ENCODE results near the gene TICRR. TPM values are rescaled to one million over a fixed set of nuclear protein-coding genes. Genes with fewer than 3 reads are reported as not detected.
"Not testable (repeated sequence)": the region's sequence is repeated elsewhere in the genome, so short reads cannot be mapped to it uniquely, and the experiment has no call there.

TICRR gene
- total RNA-seq, 1 experiment from 2014 or later: 23.6 TPM

DNA sequence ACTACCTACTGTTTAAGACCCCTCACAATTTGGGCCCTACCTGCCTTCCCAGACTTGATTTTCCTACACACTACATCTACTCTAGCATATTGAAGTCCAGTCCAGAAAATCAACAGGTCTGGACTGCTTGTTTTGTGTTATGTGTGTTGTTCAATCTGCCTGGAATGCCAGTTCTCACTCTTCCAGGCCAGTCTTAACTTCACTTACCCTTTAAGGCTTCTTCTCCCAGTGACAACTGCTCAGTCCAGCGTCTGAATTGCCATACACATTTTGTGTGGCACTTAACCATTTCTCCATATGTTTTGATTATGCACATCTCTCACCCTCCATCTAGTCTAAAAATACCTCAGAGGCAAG is 1.1 kb downstream of the TICRR start:
- Histone ChIP-seq H3K4me2 (peak overlapping the region; percentile 91), H2AFZ (peak overlapping the region; percentile 82), H3K4me3 (peak overlapping the region; percentile 71), H3K27me3 (ENCODE audit: insufficient read depth, low read depth) (no peaks in the 10 kb centered on the region), H3K9me3 (ENCODE audit: insufficient read depth, low read depth) (no peaks in the 10 kb centered on the region), H4K20me1 (ENCODE audit: insufficient read depth) (no peaks in the 10 kb centered on the region), H3K4me1 (replicated peaks; ENCODE audit: insufficient read depth) (peaks cover 24% of the 10 kb centered on the region), H3F3A (ENCODE audit: insufficient read depth, low read depth) (no peaks in the 10 kb centered on the region; the same call in 1 of the 2 replicates), H3K27ac (no peak overlapping the region), H3K9me2 (ENCODE audit: insufficient read depth) (no peaks in the 10 kb centered on the region), H3K36me3 (ENCODE audit: low read depth) (no peaks in the 10 kb centered on the region; the same call in 1 of the 2 replicates), H3K79me2 (ENCODE audit: low read depth) (peaks cover 60% of the 10 kb centered on the region)
- ChIA-PET POLR2A (ENCODE audit: unreplicated experiment) (no interaction called here), CTCF (no interaction called here)
- intact Hi-C loops (cut with micrococcal nuclease; ENCODE audit: unreplicated experiment): loop anchor here (10.0 kb wide), 1 partner anchor 242 kb away; the partner anchor contains the start of gene POLG
- no TSS peak for BruUV-seq (replicated peaks)
- no peak for DNase-seq
- TF ChIP-seq EZH2 (IDR thresholded peaks at IDR 0.05; ENCODE audit: low read depth): no peak
- TF ChIP-seq CTCF (conservative IDR thresholded peaks at IDR 0.05): no peak

DNA sequence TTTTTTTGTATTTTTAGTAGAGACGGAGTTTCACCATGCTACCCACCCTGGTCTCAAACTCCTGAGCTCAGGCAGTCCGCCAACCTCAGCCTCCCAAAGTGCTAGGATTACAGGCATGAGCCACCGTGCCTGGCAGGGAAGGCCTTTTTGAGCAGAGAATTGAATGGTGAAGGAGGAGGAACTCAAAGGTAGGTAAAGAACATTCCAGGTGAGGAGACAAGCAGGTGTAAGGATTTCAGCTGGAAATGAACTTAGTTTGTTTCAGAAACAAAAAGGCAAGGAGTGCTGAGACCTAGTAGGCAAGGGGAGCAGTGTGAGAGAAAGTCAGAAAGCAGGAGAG is 2.5 kb downstream of the TICRR start:
- Histone ChIP-seq H2AFZ (0 out of 2 replicates have a peak overlapping the region, but pooled peaks have one; percentile 37), H3K9me3 (ENCODE audit: insufficient read depth, low read depth) (no peaks in the 10 kb centered on the region), H3K4me2 (peak overlapping the region; percentile 91), H4K20me1 (ENCODE audit: insufficient read depth) (no peaks in the 10 kb centered on the region), H3K9me2 (ENCODE audit: insufficient read depth) (no peaks in the 10 kb centered on the region), H3K4me1 (replicated peaks; ENCODE audit: insufficient read depth) (peaks cover 24% of the 10 kb centered on the region), H3K79me2 (ENCODE audit: low read depth) (peaks cover 71% of the 10 kb centered on the region), H3K36me3 (ENCODE audit: low read depth) (no peaks in the 10 kb centered on the region; the same call in 1 of the 2 replicates), H3K27ac (no peak overlapping the region), H3K27me3 (ENCODE audit: insufficient read depth, low read depth) (no peaks in the 10 kb centered on the region), H3F3A (ENCODE audit: insufficient read depth, low read depth) (no peaks in the 10 kb centered on the region; the same call in 1 of the 2 replicates), H3K4me3 (peak overlapping the region; percentile 53; the same call in 1 of the 2 replicates)
- no peak for TF ChIP-seq CTCF (conservative IDR thresholded peaks at IDR 0.05)
- TF ChIP-seq EZH2 (IDR thresholded peaks at IDR 0.05; ENCODE audit: low read depth): no peak
- DNase-seq: no peak
- ChIA-PET POLR2A (ENCODE audit: unreplicated experiment) (no interaction called here), CTCF (no interaction called here)
- intact Hi-C loops (cut with micrococcal nuclease; ENCODE audit: unreplicated experiment): loop anchor here (10.0 kb wide), 1 partner anchor 243 kb away; the partner anchor contains the start of gene POLG
- no TSS peak for BruUV-seq (replicated peaks)

DNA sequence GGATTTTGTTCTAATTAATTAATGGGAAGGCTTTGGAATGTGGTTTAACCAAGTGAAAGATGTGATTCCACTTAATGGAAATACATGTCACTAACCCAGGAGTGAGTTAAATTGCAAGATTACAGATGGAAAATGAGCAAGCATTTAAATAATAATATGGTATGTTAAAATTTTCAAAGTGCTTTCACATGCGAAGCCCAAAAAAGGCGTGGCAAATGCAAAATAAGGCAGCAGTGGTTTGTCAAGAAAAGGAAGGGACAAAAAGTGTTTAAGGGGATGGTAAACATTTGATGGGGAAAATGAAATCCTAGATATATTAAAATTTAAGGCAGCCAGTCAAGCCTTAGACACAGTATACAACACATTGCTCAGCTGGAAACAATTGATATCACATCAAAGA is 2.9 kb downstream of the TICRR start:
- H3K4me3 ChIP-seq: peak overlapping the region; percentile 53; the same call in 1 of the 2 replicates
- ChIA-PET POLR2A (ENCODE audit: unreplicated experiment) (no interaction called here), CTCF (no interaction called here)
- TF ChIP-seq CTCF (conservative IDR thresholded peaks at IDR 0.05): no peak
- no peak for TF ChIP-seq EZH2 (IDR thresholded peaks at IDR 0.05; ENCODE audit: low read depth)
- no peak overlapping the region for H3K27ac ChIP-seq
- H3K9me2 ChIP-seq (ENCODE audit: insufficient read depth): no peaks in the 10 kb centered on the region
- no peaks in the 10 kb centered on the region; the same call in 1 of the 2 replicates for H3F3A ChIP-seq (ENCODE audit: insufficient read depth, low read depth)
- no TSS peak for BruUV-seq (replicated peaks)
- H3K79me2 ChIP-seq (ENCODE audit: low read depth): peaks cover 75% of the 10 kb centered on the region
- H3K4me2 ChIP-seq: peak overlapping the region; percentile 91
- no peak for DNase-seq
- intact Hi-C loops (cut with micrococcal nuclease; ENCODE audit: unreplicated experiment): loop anchor here (10.0 kb wide), 1 partner anchor 243 kb away; the partner anchor contains the start of gene POLG
- H4K20me1 ChIP-seq (ENCODE audit: insufficient read depth): no peaks in the 10 kb centered on the region; the same call in 1 of the 2 replicates
- 0 out of 2 replicates have a peak overlapping the region, but pooled peaks have one; percentile 37 for H2AFZ ChIP-seq
- no peaks in the 10 kb centered on the region; the same call in 1 of the 2 replicates for H3K36me3 ChIP-seq (ENCODE audit: low read depth)
- no peaks in the 10 kb centered on the region for H3K9me3 ChIP-seq (ENCODE audit: insufficient read depth, low read depth)
- peaks cover 24% of the 10 kb centered on the region for H3K4me1 ChIP-seq (replicated peaks; ENCODE audit: insufficient read depth)
- no peaks in the 10 kb centered on the region for H3K27me3 ChIP-seq (ENCODE audit: insufficient read depth, low read depth)

- H4K20me1 ChIP-seq (ENCODE audit: insufficient read depth); H3F3A ChIP-seq (ENCODE audit: insufficient read depth, low read depth); H3K4me2 ChIP-seq; H3K27me3 ChIP-seq (ENCODE audit: insufficient read depth, low read depth); intact Hi-C loops (cut with micrococcal nuclease; ENCODE audit: unreplicated experiment); H3K4me3 ChIP-seq; H2AFZ ChIP-seq; DNase-seq; CTCF ChIA-PET; H3K9me3 ChIP-seq (ENCODE audit: insufficient read depth, low read depth); BruUV-seq (replicated peaks); H3K36me3 ChIP-seq (ENCODE audit: low read depth); H3K27ac ChIP-seq; H3K9me2 ChIP-seq (ENCODE audit: insufficient read depth): not testable (repeated sequence)
- POLR2A ChIA-PET (ENCODE audit: unreplicated experiment): interaction anchor here (0.7 kb wide), 1 partner anchor 492 kb away, joined by 3 read pairs; no protein-coding TSS in a partner anchor
- Histone ChIP-seq H3K4me1 (replicated peaks; ENCODE audit: insufficient read depth) (peaks cover 20% of the 10 kb centered on the region), H3K79me2 (ENCODE audit: low read depth) (peaks cover 79% of the 10 kb centered on the region)
Observed at GRCh38 chr15:89580747-89581146, 5.5 kb downstream of the TICRR start.
